AG09309 (cell line): Measurements from ENCODE around the gene MALT1.
"Not testable (repeated sequence)": the region's sequence is repeated elsewhere in the genome, so short reads cannot be mapped to it uniquely, and the experiment has no call there.

Experiments used
- DNase-seq: peaks from one replicate; pipeline ENCODE4 v3.0.0-alpha.2; 2010; ENCODE audit warnings: low read depth
- H3K4me3 ChIP-seq: 2 replicates; pipeline ENCODE4 v1.5.1; 2011; ENCODE audit warnings: mild to moderate bottlenecking, low read depth, low read length, moderate library complexity; ENCODE audit not compliant: control insufficient read depth
- CTCF ChIP-seq: IDR thresholded peaks from 2 replicates; pipeline ENCODE4 v1.5.1; 2011; ENCODE audit warnings: mild to moderate bottlenecking, low read depth, low read length, inconsistent platforms; ENCODE audit not compliant: insufficient read depth, control insufficient read depth; ENCODE audit errors: missing control alignments

Gene MALT1

GRCh38 chr18:58770601-58771000, 99.3 kb downstream of the MALT1 start:
- TF ChIP-seq CTCF: no peak
- no peak overlapping the region for H3K4me3 ChIP-seq
- DNase-seq: no peak

- DNase-seq: no peak
- TF ChIP-seq CTCF: no peak
- H3K4me3 ChIP-seq: no peak overlapping the region
Measured at GRCh38 chr18:58772161-58772560, 100.9 kb downstream of the MALT1 start.

GRCh38 chr18:58776084-58776483, 104.8 kb downstream of the MALT1 start:
- TF ChIP-seq CTCF: no peak
- no peak overlapping the region for H3K4me3 ChIP-seq
- no peak for DNase-seq

- not testable (repeated sequence) for DNase-seq, H3K4me3 ChIP-seq
Measured at GRCh38 chr18:58776541-58776940, 105.3 kb downstream of the MALT1 start.

- DNase-seq: no peak
- no peak overlapping the region for H3K4me3 ChIP-seq
- TF ChIP-seq CTCF: no peak
Measured at GRCh38 chr18:58777471-58777870, 106.2 kb downstream of the MALT1 start.

- TF ChIP-seq CTCF: no peak
- DNase-seq: no peak
- H3K4me3 ChIP-seq: no peak overlapping the region
Measured at GRCh38 chr18:58779529-58779928, 108.3 kb downstream of the MALT1 start.

GRCh38 chr18:58780045-58780444, 108.8 kb downstream of the MALT1 start:
- no peak overlapping the region for H3K4me3 ChIP-seq
- no peak for TF ChIP-seq CTCF
- DNase-seq: no peak
